GM18909 (cell line): ENCODE measurements around the gene DSTYK.
"Not testable (repeated sequence)": the region's sequence is repeated elsewhere in the genome, so short reads cannot be mapped to it uniquely, and the experiment has no call there.

Experiments
- ATAC-seq: cut with Tn5 transposase; IDR thresholded peaks from one replicate; pipeline ENCODE4 v1.9.1; 2021; ENCODE audit warnings: mild to moderate bottlenecking; ENCODE audit not compliant: unreplicated experiment, poor library complexity

The DSTYK gene

GRCh38 chr1:205243350-205244191, 32.1 kb upstream of the DSTYK start:
- ATAC-seq: no peak

GRCh38 chr1:205241366-205242030, 30.0 kb upstream of the DSTYK start:
- ATAC-seq: no peak

GRCh38 chr1:205240569-205240968, 29.1 kb upstream of the DSTYK start:
- ATAC-seq: no peak

GRCh38 chr1:205240118-205240517, 28.6 kb upstream of the DSTYK start:
- no peak for ATAC-seq

- ATAC-seq: no peak
These were observed 27.6 kb upstream of the DSTYK start for GRCh38 chr1:205239078-205239477.

GRCh38 chr1:205237526-205238484, 26.3 kb upstream of the DSTYK start:
- no peak for ATAC-seq

- no peak for ATAC-seq
These were observed 25.5 kb upstream of the DSTYK start for GRCh38 chr1:205236951-205237475.

- ATAC-seq: no peak
These were observed 25.0 kb upstream of the DSTYK start for GRCh38 chr1:205236526-205236925.

- ATAC-seq: no peak
These were observed 24.4 kb upstream of the DSTYK start for GRCh38 chr1:205235951-205236350.

GRCh38 chr1:205233986-205234385, 22.5 kb upstream of the DSTYK start:
- ATAC-seq: not testable (repeated sequence)

GRCh38 chr1:205232945-205233397, 21.5 kb upstream of the DSTYK start:
- ATAC-seq: no peak

- no peak for ATAC-seq
These were observed 20.8 kb upstream of the DSTYK start for GRCh38 chr1:205232127-205232820.

- ATAC-seq: no peak
These were observed 19.5 kb upstream of the DSTYK start for GRCh38 chr1:205230982-205231381.

GRCh38 chr1:205229916-205230700, 18.6 kb upstream of the DSTYK start:
- no peak for ATAC-seq

- no peak for ATAC-seq
These were observed 17.9 kb upstream of the DSTYK start for GRCh38 chr1:205229399-205229871.

GRCh38 chr1:205228093-205228521, 16.6 kb upstream of the DSTYK start:
- ATAC-seq: peak; percentile 18

GRCh38 chr1:205227584-205228013, 16.1 kb upstream of the DSTYK start, which contains the start of gene TMCC2:
TSS of gene TMCC2 (plus strand) at chr1:205227946. CDS start at chr1:205228565, 619 bp downstream.
- ATAC-seq: peak; percentile 54

GRCh38 chr1:205226868-205227583, 15.5 kb upstream of the DSTYK start:
- no peak for ATAC-seq
